ENCODE results near the gene DPP7.
A peak's percentile ranks its signal among the peaks of the same experiment; 100 is the strongest.
"Not testable (repeated sequence)": the region's sequence is repeated elsewhere in the genome, so short reads cannot be mapped to it uniquely, and the experiment has no call there.

Gene DPP7

GRCh38 chr9:137129456-137130175 lies 15.1 kb upstream of the DPP7 start:
- peak; percentile 96 for DNase-seq (ENCODE audit: low spot score)

DNA sequence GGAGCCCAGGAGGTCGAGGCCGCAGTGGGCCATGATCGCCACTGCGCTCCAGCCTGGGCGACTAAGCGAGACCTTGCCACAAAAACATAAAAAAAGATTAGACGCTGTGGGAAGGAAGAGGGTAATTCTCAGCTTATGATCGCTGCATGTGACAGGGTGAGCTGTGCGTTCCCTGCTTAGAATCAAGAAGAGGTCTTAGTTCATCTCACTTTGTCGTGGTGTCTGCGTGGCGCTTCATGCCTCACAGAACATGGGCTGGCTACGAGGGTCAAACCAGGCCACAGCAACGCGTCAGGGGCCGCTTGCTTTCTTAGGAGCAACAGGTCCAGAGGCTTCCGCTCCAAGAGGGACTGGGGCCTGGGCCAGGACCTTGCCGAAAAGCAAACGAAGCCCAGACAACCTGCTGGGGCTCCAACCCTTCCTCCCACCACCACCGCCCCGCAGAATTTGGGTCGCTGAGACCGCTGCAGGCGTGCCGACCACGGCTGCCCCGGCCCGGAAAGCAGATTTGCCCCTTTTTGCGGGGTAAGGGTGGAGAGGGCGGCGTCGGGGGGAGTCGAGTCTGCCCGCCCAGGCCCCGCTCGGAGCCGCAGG lies 14.4 kb upstream of the DPP7 start:
- DNase-seq (ENCODE audit: low spot score): peak; percentile 40

GRCh38 chr9:137128158-137128861 lies 13.8 kb upstream of the DPP7 start:
- DNase-seq (ENCODE audit: low spot score): peak; percentile 43

- DNase-seq (ENCODE audit: low spot score): peak; percentile 70
These were observed 13.0 kb upstream of the DPP7 start for GRCh38 chr9:137127301-137128157.

DNA sequence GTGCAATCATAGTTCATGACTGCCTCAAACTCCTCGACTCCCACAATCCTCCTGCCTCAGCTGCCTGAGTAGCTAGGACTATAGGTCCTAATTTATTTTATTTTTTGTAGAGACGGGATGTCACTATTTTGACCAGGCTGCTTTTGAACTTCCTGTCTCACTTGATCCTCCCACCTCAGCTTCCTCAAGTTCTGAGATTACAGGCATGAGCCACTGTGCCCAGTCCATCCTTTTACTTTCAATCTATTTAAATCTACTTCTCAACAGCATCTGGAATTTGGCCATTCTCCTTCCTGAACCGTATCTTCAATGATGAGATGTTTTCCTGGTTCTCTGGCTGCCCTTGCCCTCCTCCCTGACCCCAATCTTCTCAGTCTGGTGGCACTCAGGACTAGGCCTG lies 12.3 kb upstream of the DPP7 start:
- DNase-seq (ENCODE audit: low spot score): no peak

DNA sequence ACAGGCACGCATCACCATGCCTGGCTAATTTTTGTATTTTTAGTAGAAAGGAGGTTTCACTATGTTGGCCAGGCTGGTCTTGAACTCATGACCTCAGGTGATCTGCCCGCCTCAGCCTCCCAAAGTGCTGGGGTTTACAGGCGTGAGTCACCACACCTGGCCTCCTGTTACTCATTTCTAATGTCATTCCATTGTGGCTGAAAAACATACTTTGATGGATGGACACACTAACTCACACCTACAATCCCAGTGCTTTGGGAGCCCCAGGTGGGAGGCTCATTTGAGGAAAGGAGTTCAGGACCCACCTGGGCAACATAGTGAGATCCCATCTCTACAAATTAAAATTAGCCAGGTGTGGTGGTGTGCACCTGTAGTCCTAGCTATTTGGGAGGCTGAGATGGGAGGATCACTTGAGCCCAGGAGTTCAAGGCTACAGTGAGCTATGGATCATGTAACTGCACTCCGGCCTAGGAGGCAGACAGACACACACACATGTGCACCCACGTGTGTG lies 9.5 kb upstream of the DPP7 start:
- not testable (repeated sequence) for DNase-seq (ENCODE audit: low spot score)

DNA sequence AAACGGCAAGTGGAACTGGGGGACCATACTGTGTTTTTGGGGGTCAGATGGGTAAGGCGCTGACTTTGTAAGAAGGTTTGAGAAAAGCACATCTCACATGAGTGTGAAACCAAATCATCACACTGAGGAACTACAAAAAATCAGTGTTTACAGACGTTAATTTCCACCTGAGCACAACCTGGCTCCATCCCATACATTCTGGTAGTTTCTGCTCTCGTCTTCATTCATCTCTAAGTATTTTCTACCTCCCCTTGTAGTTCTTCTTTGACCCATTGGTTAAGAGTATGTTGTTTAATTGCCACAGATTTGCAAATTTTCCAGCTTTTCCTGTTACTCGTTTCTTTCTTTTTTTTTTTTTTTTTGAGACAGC lies 8.9 kb upstream of the DPP7 start:
- DNase-seq (ENCODE audit: low spot score): no peak

DNA sequence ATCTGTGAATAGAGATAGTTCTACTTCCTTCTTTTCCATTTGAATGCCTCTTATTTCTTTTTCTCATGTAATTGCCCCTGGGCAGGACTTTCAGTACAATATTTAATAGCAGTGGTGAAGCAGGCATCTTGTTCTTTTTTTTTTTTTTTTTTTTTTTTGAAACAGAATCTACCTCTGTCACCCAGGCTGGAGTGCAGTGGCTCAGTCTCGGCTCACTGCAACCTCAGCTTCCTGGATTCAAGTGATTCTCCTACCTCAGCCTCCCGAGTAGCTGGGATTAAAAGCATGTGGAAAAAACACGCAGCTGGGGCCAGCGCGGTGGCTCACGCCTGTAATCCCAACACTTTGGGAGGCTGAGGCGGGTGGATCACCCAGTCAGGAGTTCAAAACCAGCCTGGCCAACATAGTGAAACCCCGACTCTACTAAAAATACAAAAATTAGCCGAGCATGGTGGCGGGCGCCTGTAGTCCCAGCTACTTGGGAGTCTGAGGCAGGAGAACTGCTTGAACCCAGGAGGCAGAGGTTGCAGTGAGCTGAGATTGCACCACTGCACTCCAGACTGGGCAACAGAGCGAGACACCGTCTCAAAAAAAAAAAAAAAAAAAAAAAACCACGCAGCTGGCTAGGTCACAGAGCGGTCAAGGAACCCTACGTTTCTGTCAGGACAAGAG lies 8.4 kb upstream of the DPP7 start:
- not testable (repeated sequence) for DNase-seq (ENCODE audit: low spot score)

- DNase-seq (ENCODE audit: low spot score): not testable (repeated sequence)
These were observed 7.6 kb upstream of the DPP7 start for GRCh38 chr9:137121927-137122795.

DNA sequence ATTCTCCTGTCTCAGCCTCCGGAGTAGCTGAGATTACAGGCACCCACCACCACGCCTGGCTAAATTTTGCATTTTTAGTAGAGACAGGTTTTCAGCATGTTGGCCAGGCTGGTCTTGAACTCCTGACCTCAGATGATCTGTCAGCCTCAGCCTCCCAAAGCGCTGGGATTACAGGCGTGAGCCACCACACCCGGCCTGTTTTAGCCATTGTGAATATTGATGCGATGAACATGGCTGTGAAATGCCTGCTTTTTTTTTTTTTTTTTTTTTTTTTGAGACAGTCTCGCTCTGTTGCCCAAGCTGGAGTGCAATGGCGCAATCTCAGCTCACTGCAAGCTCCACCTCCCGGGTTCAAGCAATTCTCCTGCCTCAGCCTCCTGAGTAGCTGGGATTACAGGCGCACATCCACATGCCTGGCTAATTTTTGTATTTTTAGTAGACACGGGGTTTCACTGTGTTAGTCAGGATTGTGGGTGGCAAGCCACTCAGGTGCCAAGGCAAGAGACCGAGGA lies 3.6 kb upstream of the DPP7 start:
- not testable (repeated sequence) for DNase-seq (ENCODE audit: low spot score)

- no peak for DNase-seq (ENCODE audit: low spot score)
These were observed 2.8 kb upstream of the DPP7 start for GRCh38 chr9:137117269-137117731.

DNA sequence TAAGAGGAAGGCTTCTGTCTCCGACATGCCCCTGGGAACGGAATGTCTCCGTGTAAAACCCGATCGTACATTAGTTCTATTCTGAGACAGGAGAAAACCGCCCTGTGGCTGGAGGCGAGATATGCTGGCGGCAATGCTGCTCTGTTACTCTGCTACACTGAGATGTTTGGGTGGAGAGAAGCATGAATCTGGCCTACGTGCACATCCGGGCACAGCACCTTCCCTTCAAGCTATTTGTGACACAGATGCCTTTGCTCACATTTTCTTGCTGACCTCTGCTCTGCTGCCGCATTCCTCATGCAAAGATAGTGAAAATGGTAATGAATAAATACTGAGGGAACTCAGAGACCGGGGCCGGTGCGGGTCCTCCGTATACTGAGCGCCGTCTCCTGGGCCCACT lies 2.2 kb upstream of the DPP7 start:
- no peak for DNase-seq (ENCODE audit: low spot score)

- DNase-seq (ENCODE audit: low spot score): no peak
These were observed 1.5 kb upstream of the DPP7 start for GRCh38 chr9:137116027-137116507.

DNA sequence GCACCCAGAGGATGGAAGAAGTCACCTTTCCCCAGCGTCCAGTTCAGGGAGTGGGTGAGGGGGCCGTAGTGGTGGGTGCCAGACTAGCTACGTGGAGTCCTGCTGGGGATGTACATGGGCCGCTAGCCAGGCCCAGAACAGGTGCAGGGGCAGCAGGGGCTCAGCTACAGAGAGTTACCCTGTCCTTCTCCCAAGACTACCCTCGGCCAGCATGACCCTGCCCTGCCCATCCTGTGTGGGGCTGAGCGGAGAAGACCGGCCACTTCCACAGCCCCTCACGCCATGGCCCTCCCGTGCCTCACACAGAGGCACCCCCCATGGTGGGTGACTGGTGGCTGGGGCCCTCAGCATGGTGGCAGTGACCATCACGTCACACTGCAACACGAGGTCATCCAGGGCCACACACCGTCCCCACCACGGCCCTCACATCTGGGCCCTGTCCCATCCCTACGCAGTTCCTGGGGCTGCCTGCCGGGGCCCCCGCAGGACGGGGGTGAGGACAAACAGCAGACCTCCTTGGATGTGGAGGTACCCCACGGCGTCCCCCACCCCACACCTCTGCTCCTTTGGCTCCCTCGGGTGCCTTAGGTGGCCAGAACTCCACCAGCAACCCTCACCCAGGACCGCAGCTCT lies 977 bp upstream of the DPP7 start:
- no peak for DNase-seq (ENCODE audit: low spot score)

GRCh38 chr9:137114220-137114612 lies 317 bp downstream of the DPP7 start:
- DNase-seq (ENCODE audit: low spot score): peak; percentile 19

DNA sequence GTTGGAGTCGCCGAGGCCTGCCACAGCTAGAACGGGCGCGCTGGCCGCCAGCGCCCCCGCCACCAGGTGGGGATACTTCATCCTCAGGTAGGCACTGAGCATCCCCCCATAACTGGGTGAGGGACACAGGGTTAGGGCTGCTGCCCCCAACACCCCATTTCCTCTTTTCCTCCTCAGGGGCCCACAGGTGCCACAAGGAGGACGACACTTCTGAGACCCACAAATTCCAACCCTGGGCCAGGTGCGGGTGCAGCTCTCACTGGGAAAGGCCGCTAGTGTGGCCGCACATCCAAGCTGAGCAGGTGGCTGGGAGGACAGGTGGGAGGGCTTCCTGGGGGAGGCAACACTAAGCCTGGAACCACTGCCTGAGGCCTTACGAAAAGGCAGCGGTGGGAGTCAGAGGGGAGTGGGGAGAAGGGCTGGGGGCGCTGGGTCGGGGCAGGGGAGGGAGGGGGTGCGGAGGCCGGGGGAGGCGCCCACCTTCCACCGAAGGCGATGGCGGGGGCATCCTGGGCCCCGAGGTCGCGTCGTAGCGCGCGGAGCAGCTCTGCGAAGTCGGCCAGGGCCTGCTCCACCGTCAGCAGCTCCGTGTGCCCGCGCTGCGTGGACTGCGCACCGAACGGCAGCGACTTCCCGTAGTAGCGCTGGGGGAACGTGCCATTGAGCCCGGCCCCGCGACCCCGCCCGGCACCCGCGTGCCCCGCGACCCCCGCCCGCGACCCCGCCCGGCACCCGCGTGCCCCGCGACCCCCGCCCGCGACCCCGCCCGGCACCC lies 961 bp downstream of the DPP7 start:
- DNase-seq (ENCODE audit: low spot score): no peak

DNA sequence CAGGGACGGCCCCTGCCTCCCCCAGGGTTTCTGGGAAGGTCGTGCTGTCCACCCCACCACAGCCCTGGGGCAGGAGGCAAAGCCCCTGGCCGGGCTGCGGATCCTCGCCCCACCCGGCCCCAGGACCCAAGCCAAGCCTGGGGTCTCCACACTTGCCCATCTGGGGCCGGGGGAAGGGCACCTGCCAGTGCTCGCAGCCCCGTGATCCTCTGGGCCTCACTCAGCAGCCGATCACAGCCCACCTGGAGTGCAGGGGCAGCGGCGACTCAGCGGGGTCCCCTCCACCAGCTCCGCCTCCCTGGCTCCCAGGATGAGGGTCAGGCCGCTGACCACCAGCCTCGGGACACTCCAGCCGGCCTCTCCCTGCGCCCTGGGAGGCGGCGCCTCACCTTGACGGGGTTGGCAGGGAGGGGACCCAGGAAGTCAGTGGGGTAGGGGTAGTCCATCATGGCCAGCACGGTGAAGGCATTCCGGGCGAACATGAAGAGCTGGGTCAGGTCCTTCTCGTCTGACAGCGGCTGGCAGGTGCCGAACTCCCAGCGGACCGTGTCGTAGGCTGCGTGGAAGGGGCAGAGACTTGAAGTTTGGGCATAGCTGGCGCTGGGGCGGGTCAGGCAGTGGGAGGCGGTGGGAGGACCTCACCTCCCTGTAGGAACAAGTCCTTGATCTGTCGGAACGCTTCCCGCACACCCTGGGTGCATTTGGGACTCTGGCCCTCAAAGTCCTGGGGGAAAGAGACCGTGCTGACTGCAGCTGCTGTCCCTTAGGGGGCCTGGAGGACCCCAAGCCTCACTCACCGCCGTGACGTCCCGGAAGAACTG lies 1.8 kb downstream of the DPP7 start:
- DNase-seq (ENCODE audit: low spot score): no peak
